Measurements from ENCODE around the gene NCAPG2. TPM values are rescaled to one million over a fixed set of nuclear protein-coding genes. Genes with fewer than 3 reads are reported as not detected.

The NCAPG2 gene
- total RNA-seq, 4 donors from 2014 or later: 7.3 to 23.1 (median 13.7) TPM

DNA sequence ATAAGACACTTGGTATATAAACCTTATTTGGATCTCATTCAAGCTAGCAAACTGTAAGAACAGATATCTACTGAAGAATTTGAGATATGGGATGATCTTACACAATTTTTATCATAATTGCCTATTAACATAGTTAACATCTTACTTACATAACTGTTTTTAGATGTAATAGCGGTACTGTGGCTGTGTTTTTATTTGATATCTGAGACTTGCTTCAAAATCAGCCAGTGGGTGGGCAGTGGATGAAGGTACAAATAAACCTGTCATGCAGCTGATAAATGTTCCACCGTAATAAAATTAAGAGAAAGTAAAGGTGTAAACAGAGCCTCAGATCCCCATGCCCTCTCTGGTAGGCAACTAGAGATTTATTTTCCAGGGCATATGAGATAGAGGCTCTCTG, 88.6 kb downstream of the NCAPG2 start:
- DNase-seq: no peak
- Histone ChIP-seq H3K27ac (no peak overlapping the region), H3K36me3 (no peaks in the 10 kb centered on the region), H3K4me3 (no peak overlapping the region), H3K27me3 (no peaks in the 10 kb centered on the region), H3K4me1 (no peaks in the 10 kb centered on the region), H3K9me3 (no peaks in the 10 kb centered on the region)
- WGBS, 2 donors: 77 to 97% methylated on average over 2 of the region's 2 CpGs
- intact Hi-C loops (cut with DNase I): no loop called here
- TF ChIP-seq, protein P1, sequence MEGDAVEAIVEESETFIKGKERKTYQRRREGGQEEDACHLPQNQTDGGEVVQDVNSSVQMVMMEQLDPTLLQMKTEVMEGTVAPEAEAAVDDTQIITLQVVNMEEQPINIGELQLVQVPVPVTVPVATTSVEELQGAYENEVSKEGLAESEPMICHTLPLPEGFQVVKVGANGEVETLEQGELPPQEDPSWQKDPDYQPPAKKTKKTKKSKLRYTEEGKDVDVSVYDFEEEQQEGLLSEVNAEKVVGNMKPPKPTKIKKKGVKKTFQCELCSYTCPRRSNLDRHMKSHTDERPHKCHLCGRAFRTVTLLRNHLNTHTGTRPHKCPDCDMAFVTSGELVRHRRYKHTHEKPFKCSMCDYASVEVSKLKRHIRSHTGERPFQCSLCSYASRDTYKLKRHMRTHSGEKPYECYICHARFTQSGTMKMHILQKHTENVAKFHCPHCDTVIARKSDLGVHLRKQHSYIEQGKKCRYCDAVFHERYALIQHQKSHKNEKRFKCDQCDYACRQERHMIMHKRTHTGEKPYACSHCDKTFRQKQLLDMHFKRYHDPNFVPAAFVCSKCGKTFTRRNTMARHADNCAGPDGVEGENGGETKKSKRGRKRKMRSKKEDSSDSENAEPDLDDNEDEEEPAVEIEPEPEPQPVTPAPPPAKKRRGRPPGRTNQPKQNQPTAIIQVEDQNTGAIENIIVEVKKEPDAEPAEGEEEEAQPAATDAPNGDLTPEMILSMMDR (IDR thresholded peaks at IDR 0.05): no peak
- no peak for TF ChIP-seq POLR2A (IDR thresholded peaks at IDR 0.05)

DNA sequence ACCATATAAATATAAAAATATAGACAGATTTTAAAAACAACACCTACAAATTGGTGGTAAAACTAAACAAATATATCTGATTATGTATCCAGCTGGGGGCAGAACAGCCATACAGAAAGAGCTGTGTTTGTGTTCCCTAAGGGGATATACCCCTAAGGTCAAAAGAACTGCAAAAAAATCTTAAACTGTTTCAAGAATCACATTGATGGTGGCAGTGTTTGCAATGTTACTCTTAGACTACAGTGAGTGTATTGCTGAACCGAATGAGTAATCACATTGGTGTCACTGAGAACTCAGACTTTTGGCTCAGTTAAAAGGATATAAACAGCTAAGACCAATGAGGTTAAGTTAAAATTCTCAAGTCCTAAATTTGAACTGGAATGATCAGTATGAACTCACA, 89.9 kb downstream of the NCAPG2 start:
- TF ChIP-seq POLR2A (IDR thresholded peaks at IDR 0.05): no peak
- TF ChIP-seq, protein P1 (IDR thresholded peaks at IDR 0.05): no peak
- H3K4me3 ChIP-seq: no peak overlapping the region
- intact Hi-C loops (cut with DNase I): no loop called here
- no peaks in the 10 kb centered on the region for H3K9me3 ChIP-seq
- H3K4me1 ChIP-seq: no peaks in the 10 kb centered on the region
- no peaks in the 10 kb centered on the region for H3K36me3 ChIP-seq
- DNase-seq: no peak
- 41 to 48% methylated on average over 1 of the region's 1 CpG for WGBS, 2 donors
- H3K27me3 ChIP-seq: no peaks in the 10 kb centered on the region
- no peak overlapping the region for H3K27ac ChIP-seq

GRCh38 chr7:158613481-158613880, 91.1 kb downstream of the NCAPG2 start:
- H3K9me3 ChIP-seq: no peaks in the 10 kb centered on the region
- TF ChIP-seq POLR2A (IDR thresholded peaks at IDR 0.05): no peak
- TF ChIP-seq, protein P1 (IDR thresholded peaks at IDR 0.05): no peak
- no peaks in the 10 kb centered on the region for H3K27me3 ChIP-seq
- H3K4me3 ChIP-seq: no peak overlapping the region
- no peak overlapping the region for H3K27ac ChIP-seq
- no peak for DNase-seq
- H3K36me3 ChIP-seq: no peaks in the 10 kb centered on the region
- intact Hi-C loops (cut with DNase I): no loop called here
- no peaks in the 10 kb centered on the region for H3K4me1 ChIP-seq
- 77 to 100% methylated on average over 2 of the region's 2 CpGs for WGBS, 2 donors

DNA sequence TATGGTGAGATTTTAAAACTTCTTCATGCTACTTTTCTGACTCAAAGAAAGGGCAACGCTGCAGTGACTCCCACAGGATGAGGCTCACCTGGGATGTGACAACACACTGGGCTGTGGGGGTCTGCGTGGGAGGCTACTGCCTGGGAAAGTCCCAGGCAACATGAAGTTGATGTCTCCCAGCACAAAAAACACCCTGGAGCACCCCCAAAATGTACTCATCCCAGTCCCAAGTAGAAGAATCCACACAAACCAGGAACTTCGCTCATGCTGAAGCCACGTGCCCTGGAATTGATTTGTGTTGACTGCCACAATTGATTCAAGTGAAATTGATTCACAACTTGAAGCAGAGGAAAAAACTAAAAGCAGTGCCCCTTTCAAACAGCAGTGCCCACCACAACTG, 92.1 kb downstream of the NCAPG2 start:
- H3K9me3 ChIP-seq: no peaks in the 10 kb centered on the region
- TF ChIP-seq POLR2A (IDR thresholded peaks at IDR 0.05): no peak
- TF ChIP-seq, protein P1 (IDR thresholded peaks at IDR 0.05): no peak
- WGBS, 2 donors: 89 to 96% methylated on average over 4 of the region's 4 CpGs
- H3K36me3 ChIP-seq: no peaks in the 10 kb centered on the region
- intact Hi-C loops (cut with DNase I): no loop called here
- no peak overlapping the region for H3K4me3 ChIP-seq
- H3K27me3 ChIP-seq: no peaks in the 10 kb centered on the region
- no peak for DNase-seq
- H3K4me1 ChIP-seq: no peaks in the 10 kb centered on the region
- H3K27ac ChIP-seq: no peak overlapping the region

- Histone ChIP-seq H3K4me1 (no peaks in the 10 kb centered on the region), H3K36me3 (no peaks in the 10 kb centered on the region), H3K9me3 (no peaks in the 10 kb centered on the region), H3K27me3 (no peaks in the 10 kb centered on the region), H3K27ac (no peak overlapping the region), H3K4me3 (no peak overlapping the region)
- 78 to 83% methylated on average over 8 of the region's 8 CpGs for WGBS, 2 donors
- no peak for DNase-seq
- intact Hi-C loops (cut with DNase I): no loop called here
- TF ChIP-seq POLR2A (IDR thresholded peaks at IDR 0.05): no peak
- TF ChIP-seq, protein P1 (IDR thresholded peaks at IDR 0.05): no peak
Observed at GRCh38 chr7:158611541-158611940, 93.1 kb downstream of the NCAPG2 start.
